WI38 (cell line): Measurements from ENCODE around the gene SV2A.

ENCODE experiments used
- H3K4me3 ChIP-seq: 2 replicates; pipeline ENCODE4 v1.5.1; 2011; ENCODE audit warnings: low read depth, mild to moderate bottlenecking, control low read depth, low read length
- TF ChIP-seq, protein P1 (sequence below): IDR thresholded peaks from 2 replicates; pipeline ENCODE4 v1.5.1; 2012; ENCODE audit warnings: low read depth, mild to moderate bottlenecking, control low read depth, low read length

Gene SV2A, protein sequence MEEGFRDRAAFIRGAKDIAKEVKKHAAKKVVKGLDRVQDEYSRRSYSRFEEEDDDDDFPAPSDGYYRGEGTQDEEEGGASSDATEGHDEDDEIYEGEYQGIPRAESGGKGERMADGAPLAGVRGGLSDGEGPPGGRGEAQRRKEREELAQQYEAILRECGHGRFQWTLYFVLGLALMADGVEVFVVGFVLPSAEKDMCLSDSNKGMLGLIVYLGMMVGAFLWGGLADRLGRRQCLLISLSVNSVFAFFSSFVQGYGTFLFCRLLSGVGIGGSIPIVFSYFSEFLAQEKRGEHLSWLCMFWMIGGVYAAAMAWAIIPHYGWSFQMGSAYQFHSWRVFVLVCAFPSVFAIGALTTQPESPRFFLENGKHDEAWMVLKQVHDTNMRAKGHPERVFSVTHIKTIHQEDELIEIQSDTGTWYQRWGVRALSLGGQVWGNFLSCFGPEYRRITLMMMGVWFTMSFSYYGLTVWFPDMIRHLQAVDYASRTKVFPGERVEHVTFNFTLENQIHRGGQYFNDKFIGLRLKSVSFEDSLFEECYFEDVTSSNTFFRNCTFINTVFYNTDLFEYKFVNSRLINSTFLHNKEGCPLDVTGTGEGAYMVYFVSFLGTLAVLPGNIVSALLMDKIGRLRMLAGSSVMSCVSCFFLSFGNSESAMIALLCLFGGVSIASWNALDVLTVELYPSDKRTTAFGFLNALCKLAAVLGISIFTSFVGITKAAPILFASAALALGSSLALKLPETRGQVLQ

DNA sequence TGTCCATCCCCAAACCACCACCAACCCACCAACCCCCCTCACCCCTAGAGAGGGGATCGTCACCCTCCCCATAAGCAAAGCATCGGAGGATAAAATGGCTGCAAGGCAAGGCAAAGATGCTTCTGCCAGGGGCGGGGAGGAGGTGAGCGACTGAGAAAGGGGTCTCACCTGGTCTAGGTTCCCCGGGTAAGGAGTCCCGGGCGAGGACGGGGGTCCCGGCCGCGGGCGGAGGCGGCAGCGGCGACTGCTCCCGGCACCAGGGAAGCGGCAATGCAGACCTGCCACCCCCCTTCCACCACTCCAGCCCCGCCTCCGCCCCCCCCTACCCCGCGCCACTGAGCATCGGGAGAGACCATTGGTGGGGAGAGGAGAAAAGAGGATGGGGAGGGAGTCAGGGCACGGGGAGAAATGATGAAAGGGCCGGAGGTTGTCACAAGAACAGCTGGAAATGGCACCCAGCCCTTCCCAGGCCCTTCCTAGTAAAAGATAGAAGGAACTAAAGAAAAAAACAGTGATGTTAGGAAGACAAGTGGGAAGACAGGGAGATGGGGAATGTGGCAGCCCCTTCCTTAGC, at the start of gene SV2A:
TSS of gene SV2A (minus strand) at position 274 of the 574 bp plus-strand sequence. CDS start 4,004 bp downstream, outside the sequence.
- peak within 1 kb of the TSS; percentile 71 for H3K4me3 ChIP-seq
- TF ChIP-seq, protein P1, sequence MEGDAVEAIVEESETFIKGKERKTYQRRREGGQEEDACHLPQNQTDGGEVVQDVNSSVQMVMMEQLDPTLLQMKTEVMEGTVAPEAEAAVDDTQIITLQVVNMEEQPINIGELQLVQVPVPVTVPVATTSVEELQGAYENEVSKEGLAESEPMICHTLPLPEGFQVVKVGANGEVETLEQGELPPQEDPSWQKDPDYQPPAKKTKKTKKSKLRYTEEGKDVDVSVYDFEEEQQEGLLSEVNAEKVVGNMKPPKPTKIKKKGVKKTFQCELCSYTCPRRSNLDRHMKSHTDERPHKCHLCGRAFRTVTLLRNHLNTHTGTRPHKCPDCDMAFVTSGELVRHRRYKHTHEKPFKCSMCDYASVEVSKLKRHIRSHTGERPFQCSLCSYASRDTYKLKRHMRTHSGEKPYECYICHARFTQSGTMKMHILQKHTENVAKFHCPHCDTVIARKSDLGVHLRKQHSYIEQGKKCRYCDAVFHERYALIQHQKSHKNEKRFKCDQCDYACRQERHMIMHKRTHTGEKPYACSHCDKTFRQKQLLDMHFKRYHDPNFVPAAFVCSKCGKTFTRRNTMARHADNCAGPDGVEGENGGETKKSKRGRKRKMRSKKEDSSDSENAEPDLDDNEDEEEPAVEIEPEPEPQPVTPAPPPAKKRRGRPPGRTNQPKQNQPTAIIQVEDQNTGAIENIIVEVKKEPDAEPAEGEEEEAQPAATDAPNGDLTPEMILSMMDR = no peak

GRCh38 chr1:149967041-149967440, 49.4 kb upstream of the SV2A start:
- H3K4me3 ChIP-seq = no peak overlapping the region
- TF ChIP-seq, protein P1 = no peak

DNA sequence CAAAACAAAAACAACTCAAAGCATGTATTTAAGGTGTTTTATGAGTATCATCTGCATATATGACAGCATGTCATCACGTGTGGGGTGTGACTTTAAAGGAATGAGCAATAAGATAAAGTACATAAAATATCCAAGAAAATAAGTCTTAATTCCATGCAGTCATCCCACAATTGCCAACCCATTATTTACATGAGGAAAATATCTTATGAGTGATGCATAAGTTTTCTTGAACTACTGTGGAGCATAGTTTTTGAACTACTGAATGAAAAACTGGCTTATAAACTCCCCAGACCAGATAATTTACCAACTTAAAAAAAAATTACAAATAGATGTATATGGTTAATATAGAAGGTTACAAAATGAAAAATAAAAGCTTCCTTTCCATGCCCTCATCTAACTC, 48.8 kb upstream of the SV2A start:
- TF ChIP-seq, protein P1 = no peak

GRCh38 chr1:149965440-149965839, 47.8 kb upstream of the SV2A start:
- H3K4me3 ChIP-seq = no peak overlapping the region
- TF ChIP-seq, protein P1 = no peak

More for the DNA sequence above, 48.8 kb upstream of the SV2A start:
- H3K4me3 ChIP-seq = no peak overlapping the region

DNA sequence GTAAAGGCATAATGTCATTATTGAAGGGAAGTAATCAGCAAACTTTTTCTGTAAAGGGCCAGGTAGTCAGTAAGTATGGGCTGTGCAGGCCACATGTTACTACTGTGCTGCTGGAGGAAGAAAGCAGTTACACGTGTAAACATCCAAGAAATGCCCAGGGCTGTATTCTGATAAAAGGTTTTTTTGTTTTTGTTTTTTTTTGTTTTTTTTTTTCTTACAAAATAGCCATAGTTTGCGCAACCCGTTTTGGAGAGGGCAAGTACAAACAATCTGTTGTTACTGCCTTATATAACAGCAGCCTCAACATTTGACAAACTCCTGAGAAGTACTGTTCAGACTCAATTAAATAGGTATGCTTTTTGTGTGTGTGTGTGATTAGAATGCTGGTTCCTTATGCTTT, 45.7 kb upstream of the SV2A start:
- H3K4me3 ChIP-seq = no peak overlapping the region
- TF ChIP-seq, protein P1 = no peak

DNA sequence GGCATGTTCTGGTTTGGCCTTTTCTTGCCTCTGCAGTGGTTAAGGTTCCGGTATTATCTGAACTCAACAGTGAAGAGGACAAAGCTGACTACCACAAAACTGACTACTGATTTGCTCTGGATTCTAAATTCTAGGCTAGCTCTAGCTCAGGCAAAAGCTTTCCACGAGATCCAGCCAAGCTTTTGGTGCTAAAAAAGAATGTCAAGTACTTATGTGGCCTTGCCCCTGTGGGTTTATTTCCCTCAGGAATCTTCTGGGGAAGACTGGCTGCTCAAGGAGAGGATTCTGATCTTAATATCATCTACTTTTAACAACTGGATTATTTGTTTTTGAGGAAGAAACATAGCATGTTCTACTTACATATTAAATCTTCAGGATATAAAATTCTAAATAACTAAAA, 45.1 kb upstream of the SV2A start:
- TF ChIP-seq, protein P1 = no peak
- H3K4me3 ChIP-seq = no peak overlapping the region
